ENCODE data around the gene NUDT19.
"Not testable (repeated sequence)": the region's sequence is repeated elsewhere in the genome, so short reads cannot be mapped to it uniquely, and the experiment has no call there.

The NUDT19 gene

GRCh38 chr19:32716203-32716602 is 24.6 kb downstream of the NUDT19 start:
- not testable (repeated sequence) for DNase-seq (ENCODE audit: low spot score)

GRCh38 chr19:32717496-32717895 is 25.9 kb downstream of the NUDT19 start:
- no peak for DNase-seq (ENCODE audit: low spot score)

- DNase-seq (ENCODE audit: low spot score) = no peak
These were observed 26.7 kb downstream of the NUDT19 start for GRCh38 chr19:32718286-32718685.

- DNase-seq (ENCODE audit: low spot score) = no peak
These were observed 28.0 kb downstream of the NUDT19 start, which contains the start of gene TDRD12 for GRCh38 chr19:32719611-32720059. TSS of gene TDRD12 (plus strand) at chr19:32719767. CDS start at chr19:32720073, 306 bp downstream.

- DNase-seq (ENCODE audit: low spot score) = no peak
These were observed 28.8 kb downstream of the NUDT19 start for GRCh38 chr19:32720216-32720935.

GRCh38 chr19:32720936-32721250 is 29.3 kb downstream of the NUDT19 start:
- DNase-seq (ENCODE audit: low spot score) = no peak

GRCh38 chr19:32735936-32736335 is 44.3 kb downstream of the NUDT19 start:
- DNase-seq (ENCODE audit: low spot score) = no peak

GRCh38 chr19:32743021-32743420 is 51.4 kb downstream of the NUDT19 start:
- no peak for DNase-seq (ENCODE audit: low spot score)

- DNase-seq (ENCODE audit: low spot score) = no peak
These were observed 51.8 kb downstream of the NUDT19 start for GRCh38 chr19:32743447-32743846.

GRCh38 chr19:32744555-32745325 is 53.1 kb downstream of the NUDT19 start:
- no peak for DNase-seq (ENCODE audit: low spot score)

- DNase-seq (ENCODE audit: low spot score) = not testable (repeated sequence)
These were observed 54.1 kb downstream of the NUDT19 start for GRCh38 chr19:32745594-32746251.

- not testable (repeated sequence) for DNase-seq (ENCODE audit: low spot score)
These were observed 55.1 kb downstream of the NUDT19 start for GRCh38 chr19:32746631-32747196.

- DNase-seq (ENCODE audit: low spot score) = no peak
These were observed 56.9 kb downstream of the NUDT19 start for GRCh38 chr19:32748497-32748896.

GRCh38 chr19:32748948-32749347 is 57.3 kb downstream of the NUDT19 start:
- no peak for DNase-seq (ENCODE audit: low spot score)

GRCh38 chr19:32749361-32749760 is 57.7 kb downstream of the NUDT19 start:
- no peak for DNase-seq (ENCODE audit: low spot score)

GRCh38 chr19:32750441-32751055 is 58.9 kb downstream of the NUDT19 start:
- no peak for DNase-seq (ENCODE audit: low spot score)

- no peak for DNase-seq (ENCODE audit: low spot score)
These were observed 59.4 kb downstream of the NUDT19 start for GRCh38 chr19:32751066-32751465.

GRCh38 chr19:32757189-32757588 is 65.6 kb downstream of the NUDT19 start:
- DNase-seq (ENCODE audit: low spot score) = no peak
